ENCODE data around the gene MEGF8.

MEGF8 gene

DNA sequence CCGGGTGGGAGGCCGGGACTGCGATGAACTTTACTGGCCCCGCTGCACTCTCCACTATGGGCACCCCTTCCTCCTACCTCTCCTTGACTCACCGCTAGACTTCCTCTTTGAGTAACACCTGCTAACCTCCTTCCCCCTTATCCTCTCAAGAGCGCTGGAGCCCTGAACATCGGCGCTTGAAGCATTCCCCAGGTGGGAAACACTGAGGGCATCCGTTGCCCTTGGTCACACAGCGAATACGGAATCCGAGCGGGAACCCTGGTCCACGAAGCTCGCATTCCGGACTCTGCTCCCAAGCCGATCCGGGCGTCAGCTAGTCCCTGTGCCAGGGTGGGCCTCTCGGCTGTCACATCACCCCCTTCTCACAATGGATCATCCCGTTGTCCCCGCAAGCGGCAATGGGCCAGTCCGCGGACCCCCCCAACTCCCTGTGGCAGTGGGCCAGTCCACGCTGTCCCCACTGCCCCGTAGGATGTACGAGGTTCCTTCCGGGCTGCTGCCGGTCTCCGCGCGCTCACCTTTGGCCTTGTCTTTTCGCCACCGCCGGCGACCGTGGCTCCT, 97.5 kb downstream of the MEGF8 start:
- no peak for DNase-seq

- peak; percentile 96 for DNase-seq
Observed at GRCh38 chr19:42423462-42424344, 98.3 kb downstream of the MEGF8 start.

- DNase-seq, result no peak
Observed at GRCh38 chr19:42424345-42424707, 98.9 kb downstream of the MEGF8 start.

DNA sequence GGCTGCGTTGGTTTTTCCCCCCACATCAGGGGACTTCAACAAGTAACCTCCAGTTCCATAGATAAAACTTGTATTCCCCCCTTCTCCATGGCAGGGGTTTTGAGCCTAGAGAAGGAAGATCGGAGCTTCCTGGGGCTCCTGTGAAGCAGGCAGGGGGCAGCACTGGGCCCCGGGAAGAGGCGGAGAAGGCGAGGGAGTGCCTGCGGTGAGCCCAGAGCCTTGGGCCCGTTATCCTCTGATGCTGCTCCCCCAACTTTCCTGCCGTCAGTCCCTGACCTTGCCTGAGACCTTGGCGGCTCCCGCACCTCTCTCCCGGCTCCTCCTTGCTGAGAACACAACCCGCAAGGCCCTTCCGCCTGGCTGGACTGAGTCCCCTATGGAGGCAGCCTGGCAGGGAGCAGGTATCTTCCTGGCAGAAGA, 99.3 kb downstream of the MEGF8 start:
- no peak for DNase-seq

- DNase-seq, result no peak
Observed at GRCh38 chr19:42426643-42427042, 101.2 kb downstream of the MEGF8 start.

DNA sequence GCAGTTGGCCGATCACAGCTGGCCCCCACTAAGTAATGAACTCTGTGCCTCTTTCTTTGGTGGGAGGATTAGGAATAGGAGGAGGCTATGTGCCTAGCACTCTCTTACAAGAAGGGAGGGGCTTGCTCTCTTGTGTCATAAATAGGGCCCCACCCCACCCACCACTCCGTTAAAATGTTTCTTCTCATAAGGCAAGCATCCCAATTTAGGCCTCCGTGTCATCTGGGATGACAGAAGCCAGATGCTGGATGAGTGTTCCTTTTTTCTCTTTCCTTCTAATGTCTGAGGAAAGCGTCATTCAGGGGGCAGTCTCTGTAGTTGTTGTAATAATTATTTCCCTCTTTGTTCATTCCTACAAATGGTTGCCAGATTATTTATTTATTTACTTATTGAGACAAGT, 101.9 kb downstream of the MEGF8 start, which contains the start of gene LIPE:
LIPE (minus strand) TSS at position 76 of the 400 bp plus-strand sequence. CDS start 239 bp downstream, outside the sequence.
- DNase-seq, result no peak

All from MV-4-11 (cell line).